Measurements from ENCODE around the gene NHERF1. TPM values are rescaled to one million over a fixed set of nuclear protein-coding genes. Genes with fewer than 3 reads are reported as not detected.

NHERF1 gene
- total RNA-seq, 1 donor from 2014 or later, result 142 TPM

DNA sequence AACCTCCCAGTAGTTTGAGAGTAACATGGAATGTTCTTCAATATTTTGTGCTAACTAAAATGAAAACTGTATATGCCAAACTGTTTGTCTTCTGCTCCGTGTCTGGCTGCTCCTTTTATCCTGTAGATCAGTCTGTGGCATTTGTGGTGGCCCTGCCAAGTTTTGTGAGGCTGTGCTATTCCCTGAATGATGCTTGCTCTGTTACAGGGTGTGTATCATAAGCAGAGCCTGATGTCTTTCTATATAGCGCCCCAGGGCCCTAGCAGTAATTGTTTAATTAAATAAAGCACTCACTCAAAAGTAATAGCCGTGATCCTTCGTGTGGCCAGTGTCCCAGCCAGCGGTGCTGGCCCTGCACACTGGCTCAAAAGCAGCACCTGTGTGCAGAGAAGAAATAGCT, 55.5 kb downstream of the NHERF1 start:
- no peak overlapping the region for H3K27ac Mint-ChIP-seq
- no peaks in the 10 kb centered on the region for H3K9me3 Mint-ChIP-seq
- H3K36me3 Mint-ChIP-seq (ENCODE audit: low read depth), result peaks cover 9% of the 10 kb centered on the region
- H3K4me3 Mint-ChIP-seq, result no peak overlapping the region
- no peaks in the 10 kb centered on the region for H3K4me1 Mint-ChIP-seq (ENCODE audit: low read depth)
- intact Hi-C loops (cut with micrococcal nuclease), result no loop called here
- H3K27me3 Mint-ChIP-seq (ENCODE audit: insufficient read depth), result peaks cover 2% of the 10 kb centered on the region
- DNase-seq (ENCODE audit: low spot score), result no peak

DNA sequence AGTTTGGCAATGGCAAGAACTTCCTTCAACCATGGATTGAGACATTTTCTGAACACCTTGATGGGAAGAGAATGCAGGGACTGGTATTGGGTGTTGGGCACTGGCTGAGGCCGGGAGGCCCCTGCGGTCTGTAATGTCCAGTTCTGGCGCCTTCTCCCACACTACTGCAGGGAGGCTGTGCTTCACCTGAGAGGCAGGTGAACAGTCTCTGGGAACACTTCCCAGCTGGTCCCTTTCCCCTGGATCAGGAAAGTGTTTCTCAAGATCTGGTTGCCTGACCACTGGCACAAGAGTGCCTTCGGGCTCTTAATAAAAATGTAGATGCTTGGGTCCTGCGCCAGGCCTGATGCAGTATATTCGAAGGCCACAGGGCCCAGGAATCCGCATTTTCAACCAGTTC, 56.3 kb downstream of the NHERF1 start:
- intact Hi-C loops (cut with micrococcal nuclease), result no loop called here
- DNase-seq (ENCODE audit: low spot score), result no peak
- no peak overlapping the region for H3K4me3 Mint-ChIP-seq
- H3K27me3 Mint-ChIP-seq (ENCODE audit: insufficient read depth), result peaks cover 2% of the 10 kb centered on the region
- no peaks in the 10 kb centered on the region for H3K4me1 Mint-ChIP-seq (ENCODE audit: low read depth)
- no peak overlapping the region for H3K27ac Mint-ChIP-seq
- H3K36me3 Mint-ChIP-seq (ENCODE audit: low read depth), result peaks cover 9% of the 10 kb centered on the region
- H3K9me3 Mint-ChIP-seq, result no peaks in the 10 kb centered on the region

DNA sequence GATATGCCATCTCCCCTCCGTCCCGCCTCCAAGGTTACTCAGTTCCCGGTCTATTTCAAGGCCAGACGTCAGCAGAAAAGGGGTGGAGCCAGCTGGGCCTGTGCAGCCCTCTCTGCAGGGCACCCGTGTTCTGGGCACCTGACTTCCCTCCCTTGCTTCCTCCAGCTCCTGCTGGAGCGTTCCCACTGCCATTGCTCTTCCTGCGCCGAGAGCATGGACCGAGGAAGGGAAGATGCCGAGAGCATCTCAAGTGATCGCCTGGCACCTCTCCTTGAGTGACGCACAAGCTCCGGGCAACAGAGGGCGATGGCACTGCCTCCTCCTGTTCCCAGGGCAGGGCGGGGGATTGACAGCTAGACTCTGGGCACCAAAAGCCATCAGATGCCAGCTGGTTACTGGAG, 57.2 kb downstream of the NHERF1 start:
- no peak for DNase-seq (ENCODE audit: low spot score)
- H3K4me3 Mint-ChIP-seq, result no peak overlapping the region
- peaks cover 10% of the 10 kb centered on the region for H3K36me3 Mint-ChIP-seq (ENCODE audit: low read depth)
- intact Hi-C loops (cut with micrococcal nuclease), result no loop called here
- H3K27me3 Mint-ChIP-seq (ENCODE audit: insufficient read depth), result peaks cover 2% of the 10 kb centered on the region
- H3K9me3 Mint-ChIP-seq, result no peaks in the 10 kb centered on the region
- H3K27ac Mint-ChIP-seq, result no peak overlapping the region
- no peaks in the 10 kb centered on the region for H3K4me1 Mint-ChIP-seq (ENCODE audit: low read depth)

DNA sequence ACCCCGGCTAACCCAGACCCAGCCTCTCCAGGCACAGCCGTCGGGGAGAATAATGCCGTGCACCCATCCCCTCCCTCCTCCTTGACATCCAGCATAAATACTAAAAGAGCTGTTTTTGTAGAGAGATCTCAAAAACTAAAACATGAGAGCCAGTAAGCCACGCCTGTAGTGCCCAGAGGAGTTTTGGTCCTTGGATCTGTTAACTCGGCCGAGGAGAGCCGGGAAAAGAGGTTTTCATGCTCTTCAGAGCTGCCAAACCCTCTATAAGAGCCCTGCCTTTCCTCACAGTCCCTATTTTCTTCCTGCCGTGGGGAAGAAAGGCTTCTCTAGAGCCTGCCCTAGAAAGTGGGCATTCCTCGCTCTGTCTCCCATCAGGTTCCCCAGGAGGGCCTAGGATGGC, 57.9 kb downstream of the NHERF1 start:
- no peak overlapping the region for H3K4me3 Mint-ChIP-seq
- no peak overlapping the region for H3K27ac Mint-ChIP-seq
- intact Hi-C loops (cut with micrococcal nuclease), result no loop called here
- no peak for DNase-seq (ENCODE audit: low spot score)
- H3K27me3 Mint-ChIP-seq (ENCODE audit: insufficient read depth), result peaks cover 2% of the 10 kb centered on the region
- peaks cover 10% of the 10 kb centered on the region for H3K36me3 Mint-ChIP-seq (ENCODE audit: low read depth)
- H3K9me3 Mint-ChIP-seq, result no peaks in the 10 kb centered on the region
- no peaks in the 10 kb centered on the region for H3K4me1 Mint-ChIP-seq (ENCODE audit: low read depth)

DNA sequence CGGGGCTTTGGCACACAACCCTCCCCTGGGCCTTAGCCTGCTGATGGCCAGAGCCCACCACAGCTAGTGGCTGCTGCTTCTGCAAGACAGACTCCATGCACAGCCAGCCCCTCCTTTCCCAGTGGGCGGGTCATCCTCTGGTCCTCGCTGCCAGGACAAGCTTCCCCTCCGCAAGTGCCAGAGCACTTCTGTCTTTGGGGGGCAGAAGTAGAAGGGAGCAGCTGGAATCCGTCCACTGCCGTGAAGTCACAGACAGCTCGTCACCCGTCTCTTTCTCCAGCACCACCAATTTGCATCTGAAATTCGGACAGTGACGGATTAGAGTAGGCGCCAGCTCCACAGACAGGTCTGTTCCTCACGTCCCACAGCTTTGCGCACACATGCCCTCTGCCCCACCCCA, 59.0 kb downstream of the NHERF1 start:
- intact Hi-C loops (cut with micrococcal nuclease), result no loop called here
- Mint-ChIP-seq H3K27ac (no peak overlapping the region), H3K9me3 (no peaks in the 10 kb centered on the region), H3K4me1 (ENCODE audit: low read depth) (no peaks in the 10 kb centered on the region), H3K4me3 (no peak overlapping the region), H3K27me3 (ENCODE audit: insufficient read depth) (no peaks in the 10 kb centered on the region), H3K36me3 (ENCODE audit: low read depth) (peaks cover 6% of the 10 kb centered on the region)
- no peak for DNase-seq (ENCODE audit: low spot score)

DNA sequence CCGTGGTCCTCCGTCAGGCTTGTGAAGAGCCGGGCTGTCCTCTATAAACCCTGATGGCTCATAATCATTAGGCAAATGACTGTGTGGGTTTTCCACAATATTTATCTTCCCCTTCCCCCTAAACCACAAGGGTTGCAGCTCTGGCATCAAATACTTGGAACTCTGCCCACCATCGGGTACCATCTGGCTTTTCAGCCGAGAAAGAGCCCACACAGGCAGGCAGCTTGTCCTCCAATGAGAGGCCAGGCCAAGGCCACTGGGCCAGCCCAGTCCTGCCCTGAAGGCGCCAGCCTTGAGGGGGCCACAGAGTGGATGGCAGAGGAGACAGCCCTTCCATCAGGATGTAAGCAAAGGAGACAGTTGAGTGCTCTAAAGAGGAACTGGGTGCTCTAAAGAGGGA, 59.5 kb downstream of the NHERF1 start:
- no peak overlapping the region for H3K27ac Mint-ChIP-seq
- H3K4me3 Mint-ChIP-seq, result no peak overlapping the region
- H3K9me3 Mint-ChIP-seq, result no peaks in the 10 kb centered on the region
- H3K27me3 Mint-ChIP-seq (ENCODE audit: insufficient read depth), result no peaks in the 10 kb centered on the region
- no peaks in the 10 kb centered on the region for H3K4me1 Mint-ChIP-seq (ENCODE audit: low read depth)
- intact Hi-C loops (cut with micrococcal nuclease), result no loop called here
- peaks cover 6% of the 10 kb centered on the region for H3K36me3 Mint-ChIP-seq (ENCODE audit: low read depth)
- no peak for DNase-seq (ENCODE audit: low spot score)

DNA sequence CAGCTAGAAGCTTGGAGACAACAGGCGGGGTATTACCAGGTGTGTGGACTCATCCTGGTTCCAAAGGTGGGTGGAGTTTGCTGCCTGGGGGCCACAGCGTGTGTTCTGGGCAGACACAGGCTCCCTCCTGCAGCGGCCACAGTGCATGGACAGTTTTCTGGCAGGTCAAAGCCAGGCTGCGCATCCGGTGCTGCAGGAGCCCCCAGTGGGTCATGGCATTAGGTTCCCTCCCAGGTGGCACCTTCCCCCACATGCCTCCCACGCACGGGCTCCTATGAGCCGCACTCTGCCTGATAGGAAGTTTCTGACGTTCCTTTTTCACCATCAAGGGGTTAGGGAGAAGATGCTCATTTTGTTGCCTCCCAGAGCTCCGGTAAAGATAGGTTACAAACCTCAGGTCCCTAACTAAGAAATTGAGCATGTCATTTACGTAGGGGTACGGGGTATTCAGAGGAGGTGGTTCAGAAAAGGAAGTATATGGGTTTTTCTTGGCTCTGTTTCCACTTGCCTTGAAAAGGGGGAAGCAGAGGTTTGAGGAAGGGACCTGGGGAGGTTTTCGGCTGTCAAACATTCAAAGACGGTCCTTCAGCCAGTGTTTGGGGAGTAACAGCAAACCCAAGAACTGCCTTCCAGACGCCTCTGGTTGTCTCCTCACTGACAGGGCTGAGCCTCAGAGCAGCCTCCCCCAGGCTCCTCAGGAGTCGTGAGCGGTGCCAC, 60.4 kb downstream of the NHERF1 start:
- no peaks in the 10 kb centered on the region for H3K27me3 Mint-ChIP-seq (ENCODE audit: insufficient read depth)
- no peaks in the 10 kb centered on the region for H3K9me3 Mint-ChIP-seq
- H3K4me3 Mint-ChIP-seq, result no peak overlapping the region
- intact Hi-C loops (cut with micrococcal nuclease), result no loop called here
- DNase-seq (ENCODE audit: low spot score), result no peak
- peaks cover 6% of the 10 kb centered on the region for H3K36me3 Mint-ChIP-seq (ENCODE audit: low read depth)
- H3K27ac Mint-ChIP-seq, result no peak overlapping the region
- no peaks in the 10 kb centered on the region for H3K4me1 Mint-ChIP-seq (ENCODE audit: low read depth)

DNA sequence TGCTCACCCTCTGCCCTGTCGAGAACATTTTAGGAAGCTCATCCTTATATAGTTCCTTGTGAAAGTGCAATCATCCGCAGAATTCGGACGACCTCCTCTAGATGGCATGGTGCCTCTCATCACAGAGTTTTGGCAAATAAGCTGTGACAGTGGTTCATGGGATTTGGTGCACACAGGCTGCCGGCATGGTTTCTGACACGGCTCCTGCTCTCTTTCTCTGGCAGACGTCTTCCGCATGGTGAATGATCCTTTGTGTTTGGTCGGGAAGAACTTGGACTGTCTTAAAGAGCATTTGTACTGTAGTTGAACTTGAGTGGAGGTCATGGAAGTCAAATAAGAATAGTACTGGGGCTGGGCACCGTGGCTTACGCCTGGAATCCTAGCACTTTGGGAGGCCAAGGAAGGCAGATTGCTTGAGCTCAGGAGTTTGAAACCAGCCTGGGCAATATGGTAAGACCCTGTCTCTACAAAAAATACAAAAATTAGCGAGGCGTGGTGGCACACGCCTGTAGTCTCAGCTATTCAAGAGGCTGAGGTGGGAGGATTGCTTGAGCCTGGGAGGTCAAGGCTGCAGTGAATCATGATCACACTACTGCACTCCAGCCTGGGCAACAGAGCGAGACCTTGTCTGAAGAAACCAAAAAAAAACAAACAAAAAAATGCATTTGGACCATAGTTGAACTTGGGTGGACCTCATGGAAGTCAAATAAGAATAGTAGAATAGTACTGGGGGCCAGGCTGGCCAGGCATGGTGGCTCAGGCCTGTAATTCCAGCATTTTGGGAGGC, 62.5 kb downstream of the NHERF1 start:
- intact Hi-C loops (cut with micrococcal nuclease), result no loop called here
- Mint-ChIP-seq H3K27ac (peak overlapping the region; percentile 9), H3K4me1 (ENCODE audit: low read depth) (no peaks in the 10 kb centered on the region), H3K36me3 (ENCODE audit: low read depth) (peaks cover 4% of the 10 kb centered on the region), H3K27me3 (ENCODE audit: insufficient read depth) (no peaks in the 10 kb centered on the region), H3K9me3 (no peaks in the 10 kb centered on the region), H3K4me3 (no peak overlapping the region)
- no peak for DNase-seq (ENCODE audit: low spot score)

DNA sequence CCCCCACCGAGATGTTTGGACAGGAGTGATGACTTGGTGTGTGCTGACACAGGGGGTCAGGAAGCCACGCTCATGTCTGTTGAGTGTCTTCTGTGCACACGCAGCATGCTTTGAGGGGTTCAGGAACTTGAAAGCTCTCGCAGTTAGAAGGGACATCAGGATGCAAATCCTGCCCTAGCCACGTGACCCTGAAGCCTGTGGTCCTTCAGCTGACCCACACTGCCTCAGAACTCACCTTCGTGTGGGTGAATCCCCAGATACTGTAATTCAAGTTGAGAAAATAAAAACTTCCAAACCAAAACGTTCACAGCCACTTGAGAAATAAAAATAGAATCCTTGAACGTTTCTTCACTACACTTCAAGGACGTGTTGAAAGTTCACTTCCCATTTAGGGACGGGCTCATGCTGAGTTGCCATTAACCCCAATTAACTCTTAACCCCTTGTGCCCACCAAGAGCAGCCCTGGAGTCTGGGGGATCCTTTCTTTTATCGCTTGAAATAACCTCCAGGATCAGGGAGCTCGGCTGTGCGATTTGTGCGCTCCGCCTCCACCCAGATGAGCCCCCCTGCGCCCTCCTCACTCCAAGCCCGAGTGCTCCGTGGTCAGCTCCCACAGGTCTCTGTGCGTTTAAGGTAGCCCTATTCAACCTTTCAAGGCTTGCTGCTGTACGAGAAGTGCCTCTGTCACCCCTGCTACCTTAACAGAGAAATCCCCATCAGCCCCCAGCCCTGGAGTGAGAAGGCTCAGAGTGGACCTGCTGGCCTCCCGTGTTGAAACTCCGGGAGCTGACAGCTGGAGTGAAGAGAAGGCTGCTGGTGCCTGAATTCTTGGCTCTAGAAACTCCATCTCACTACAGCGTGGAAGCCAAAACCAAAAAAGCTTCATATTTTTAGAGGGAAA, 63.9 kb downstream of the NHERF1 start:
- no peak for DNase-seq (ENCODE audit: low spot score)
- Mint-ChIP-seq H3K36me3 (ENCODE audit: low read depth) (peaks cover 7% of the 10 kb centered on the region), H3K27me3 (ENCODE audit: insufficient read depth) (no peaks in the 10 kb centered on the region), H3K4me3 (no peak overlapping the region), H3K9me3 (no peaks in the 10 kb centered on the region), H3K4me1 (ENCODE audit: low read depth) (no peaks in the 10 kb centered on the region), H3K27ac (no peak overlapping the region)
- intact Hi-C loops (cut with micrococcal nuclease), result no loop called here

DNA sequence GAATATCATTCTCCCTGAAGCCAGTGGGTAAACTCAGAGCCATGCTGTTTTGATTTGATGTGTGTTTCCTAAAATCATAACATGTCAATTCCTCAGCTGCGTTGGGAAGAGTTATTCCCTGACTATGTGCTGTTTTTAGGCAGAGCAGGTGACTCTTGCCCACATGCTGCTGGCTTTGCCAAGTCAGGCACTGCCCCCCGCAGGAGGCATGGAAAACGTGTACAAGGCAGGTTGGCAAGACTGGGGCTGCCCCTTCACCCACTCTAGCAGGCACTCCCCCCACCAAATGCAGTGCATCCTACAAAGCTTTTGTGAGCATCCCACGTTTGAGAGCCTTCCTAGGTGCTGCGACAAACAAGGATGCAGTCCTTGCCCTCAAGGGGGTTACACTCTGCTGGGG, 66.0 kb downstream of the NHERF1 start:
- H3K27me3 Mint-ChIP-seq (ENCODE audit: insufficient read depth), result no peaks in the 10 kb centered on the region
- H3K27ac Mint-ChIP-seq, result no peak overlapping the region
- DNase-seq (ENCODE audit: low spot score), result no peak
- no peaks in the 10 kb centered on the region for H3K4me1 Mint-ChIP-seq (ENCODE audit: low read depth)
- no peak overlapping the region for H3K4me3 Mint-ChIP-seq
- H3K9me3 Mint-ChIP-seq, result no peaks in the 10 kb centered on the region
- intact Hi-C loops (cut with micrococcal nuclease), result no loop called here
- H3K36me3 Mint-ChIP-seq (ENCODE audit: low read depth), result peaks cover 11% of the 10 kb centered on the region

DNA sequence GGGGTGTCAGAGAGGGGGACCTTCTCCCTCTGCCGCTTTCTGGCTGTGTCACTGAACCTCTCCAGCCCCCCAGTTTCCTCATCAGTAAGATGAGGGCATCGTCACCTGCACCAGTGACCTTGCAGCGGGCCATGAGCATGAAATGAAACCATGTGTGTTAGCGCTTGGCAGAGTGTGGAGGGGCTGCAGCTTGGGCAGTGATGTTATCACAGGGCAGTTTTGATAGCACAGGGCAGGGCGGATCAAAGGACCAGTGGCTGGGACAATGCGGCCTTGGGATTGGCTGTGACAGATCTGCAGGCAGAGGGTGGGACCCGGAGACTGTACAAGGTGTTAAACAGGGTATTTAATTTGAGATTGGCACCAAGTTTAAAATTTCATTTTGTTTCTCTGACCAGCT, 66.6 kb downstream of the NHERF1 start:
- H3K27me3 Mint-ChIP-seq (ENCODE audit: insufficient read depth), result no peaks in the 10 kb centered on the region
- no peaks in the 10 kb centered on the region for H3K9me3 Mint-ChIP-seq
- intact Hi-C loops (cut with micrococcal nuclease), result no loop called here
- H3K36me3 Mint-ChIP-seq (ENCODE audit: low read depth), result peaks cover 10% of the 10 kb centered on the region
- H3K4me3 Mint-ChIP-seq, result no peak overlapping the region
- no peak overlapping the region for H3K27ac Mint-ChIP-seq
- no peak for DNase-seq (ENCODE audit: low spot score)
- no peaks in the 10 kb centered on the region for H3K4me1 Mint-ChIP-seq (ENCODE audit: low read depth)

DNA sequence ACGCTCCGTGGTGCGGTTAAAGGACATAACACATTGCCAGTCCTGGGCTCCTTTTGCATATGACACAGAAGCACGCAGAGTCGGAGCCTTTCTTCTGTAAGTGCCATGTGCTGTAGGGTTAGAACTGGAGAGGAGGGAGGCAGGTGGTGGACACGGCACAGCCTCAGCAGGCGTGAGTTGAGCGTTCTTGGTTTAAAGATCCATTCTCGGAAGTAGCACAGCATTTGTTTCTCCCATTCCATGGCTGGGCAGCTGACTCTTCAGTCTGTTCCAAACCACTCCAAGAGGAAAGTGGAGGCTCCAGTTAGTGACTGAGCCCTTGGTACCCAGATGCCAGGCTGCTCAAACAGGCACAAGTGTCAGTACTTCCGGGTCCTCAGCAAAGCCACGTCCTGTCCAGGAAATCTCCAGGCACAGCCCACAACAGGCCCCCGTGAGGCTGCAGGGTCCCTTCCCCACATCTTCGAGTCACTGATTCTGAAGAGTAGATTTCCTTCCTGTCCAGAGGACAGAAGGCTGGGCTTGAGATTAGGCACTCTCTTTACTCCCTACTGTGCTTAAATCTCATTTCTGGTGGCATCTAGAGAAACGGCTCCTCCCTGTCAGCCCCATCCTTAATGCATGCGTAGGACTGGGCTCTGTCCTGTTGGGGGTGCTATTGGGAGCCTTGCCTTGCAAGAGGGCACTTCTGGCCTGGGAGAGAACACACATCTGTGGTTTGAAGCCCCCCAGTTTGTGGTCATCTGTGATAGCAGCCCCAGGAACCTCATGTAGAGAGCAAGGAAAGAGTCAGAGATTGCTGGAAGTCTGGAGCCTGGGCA, 67.3 kb downstream of the NHERF1 start:
- H3K27me3 Mint-ChIP-seq (ENCODE audit: insufficient read depth), result no peaks in the 10 kb centered on the region
- no peaks in the 10 kb centered on the region for H3K9me3 Mint-ChIP-seq
- no peak for DNase-seq (ENCODE audit: low spot score)
- no peak overlapping the region for H3K4me3 Mint-ChIP-seq
- peaks cover 12% of the 10 kb centered on the region for H3K36me3 Mint-ChIP-seq (ENCODE audit: low read depth)
- H3K27ac Mint-ChIP-seq, result no peak overlapping the region
- intact Hi-C loops (cut with micrococcal nuclease), result no loop called here
- no peaks in the 10 kb centered on the region for H3K4me1 Mint-ChIP-seq (ENCODE audit: low read depth)
